IMR-90 (cell line): ENCODE data around the gene MRTFA. TPM values are rescaled to one million over a fixed set of nuclear protein-coding genes. Genes with fewer than 3 reads are reported as not detected.

ENCODE experiments used
- ATAC-seq: fragments of 200-7000 bp; cut with Tn5 transposase; 2 replicates; pipeline ENCODE4 v1.9.1; 2020; ENCODE audit warnings: low read depth, mild to moderate bottlenecking, moderate library complexity
- BruUV-seq: library from RNA; stranded (reverse); fragments of 400-500 nt; replicated peaks from 2 replicates; lab custom pipeline; 2021; lab: Mats Ljungman, UMichigan
- CTCF ChIA-PET: fragments of 300-600 bp; formaldehyde crosslinking; extraction: SDS; loops from one replicate; lab custom pipeline; 2021; ENCODE audit warnings: antibody characterized with exemption; lab: Yijun Ruan, JAX
- POLR2A ChIA-PET: fragments of 300-600 bp; sonication (Branson Sonifier 250); formaldehyde crosslinking; loops from one replicate; lab custom pipeline; 2022; ENCODE audit warnings: antibody characterized with exemption; ENCODE audit not compliant: unreplicated experiment; lab: Charles Lee
- DNase-seq: peaks from one replicate; pipeline ENCODE4 v3.0.0; 2013
- H2AFZ ChIP-seq: replicated peaks from 2 replicates; pipeline ENCODE3; 2013; ENCODE audit warnings: low read length, mild to moderate bottlenecking; ENCODE audit not compliant: poor library complexity
- H2AK5ac ChIP-seq: 2 replicates; pipeline ENCODE4 v1.6.1; 2013; ENCODE audit warnings: low read depth, low read length, inconsistent platforms
- H2AK9ac ChIP-seq: replicated peaks from 2 replicates; pipeline ENCODE3; 2013; ENCODE audit warnings: mild to moderate bottlenecking, low read depth, low read length, moderate library complexity; ENCODE audit not compliant: poor library complexity
- H2BK120ac ChIP-seq: 2 replicates; pipeline ENCODE4 v1.6.1; 2013; ENCODE audit warnings: low read depth, low read length, inconsistent platforms
- H2BK15ac ChIP-seq: 3 replicates; pipeline ENCODE4 v1.6.1; 2013; ENCODE audit warnings: low read depth, low read length, inconsistent platforms
- H2BK20ac ChIP-seq: 2 replicates; pipeline ENCODE4 v1.6.1; 2013; ENCODE audit warnings: low read depth, mild to moderate bottlenecking, inconsistent platforms, low read length, moderate library complexity
- H2BK5ac ChIP-seq: 2 replicates; pipeline ENCODE4 v1.6.1; 2013; ENCODE audit warnings: mild to moderate bottlenecking, low read depth, low read length, inconsistent platforms; ENCODE audit not compliant: poor library complexity, severe bottlenecking
- H3K14ac ChIP-seq: replicated peaks from 2 replicates; pipeline ENCODE4 v1.6.1; 2013; ENCODE audit warnings: low read depth, low read length, inconsistent platforms
- H3K18ac ChIP-seq: 2 replicates; pipeline ENCODE4 v1.6.1; 2013; ENCODE audit warnings: low read depth, low read length, control low read depth
- H3K23ac ChIP-seq: 2 replicates; pipeline ENCODE4 v1.6.1; 2013; ENCODE audit warnings: low read depth, low read length, inconsistent platforms
- H3K27ac ChIP-seq: 2 replicates; pipeline ENCODE4 v1.5.1; 2013; ENCODE audit warnings: mild to moderate bottlenecking, control low read depth, low read length; ENCODE audit not compliant: insufficient read depth
- H3K27me3 ChIP-seq: 2 replicates; pipeline ENCODE4 v1.6.1; 2013; ENCODE audit warnings: low read length; ENCODE audit not compliant: control insufficient read depth, insufficient read depth
- H3K36me3 ChIP-seq: 2 replicates; pipeline ENCODE4 v1.6.1; 2013; ENCODE audit warnings: low read length, mixed read lengths; ENCODE audit not compliant: control insufficient read depth, insufficient read depth
- H3K4ac ChIP-seq: 2 replicates; pipeline ENCODE4 v1.6.1; 2013; ENCODE audit warnings: low read depth, low read length, inconsistent platforms
- H3K4me1 ChIP-seq: 2 replicates; pipeline ENCODE4 v1.6.1; 2013; ENCODE audit warnings: low read length, mixed read lengths; ENCODE audit not compliant: control insufficient read depth, insufficient read depth
- H3K4me2 ChIP-seq: 2 replicates; pipeline ENCODE4 v1.6.1; 2013; ENCODE audit warnings: low read depth, mild to moderate bottlenecking, control low read depth, low read length, moderate library complexity
- H3K4me3 ChIP-seq: 2 replicates; pipeline ENCODE4 v1.5.1; 2013; ENCODE audit warnings: low read depth, mild to moderate bottlenecking, control low read depth, low read length, moderate library complexity; ENCODE audit not compliant: insufficient read depth
- H3K56ac ChIP-seq: 2 replicates; pipeline ENCODE4 v1.6.1; 2013; ENCODE audit warnings: low read length, inconsistent platforms; ENCODE audit not compliant: insufficient read depth; ENCODE audit errors: extremely low read depth
- H3K79me1 ChIP-seq, 2 experiments: 2 replicates each; pipeline ENCODE4 v1.6.1; 2013; ENCODE audit warnings: low read length in 2 of 2, inconsistent platforms in 1 of 2, low read depth in 1 of 2
- H3K9ac ChIP-seq: 2 replicates; pipeline ENCODE4 v1.6.1; 2013; ENCODE audit warnings: low read depth, low read length, control low read depth
- H3K9me1 ChIP-seq: 2 replicates; pipeline ENCODE4 v1.6.1; 2013; ENCODE audit warnings: low read length, inconsistent platforms; ENCODE audit not compliant: insufficient read depth
- H3K9me3 ChIP-seq: 2 replicates; pipeline ENCODE4 v1.6.1; 2013; ENCODE audit warnings: low read length; ENCODE audit not compliant: control insufficient read depth, insufficient read depth
- H4K20me1 ChIP-seq: 2 replicates; pipeline ENCODE4 v1.6.1; 2013; ENCODE audit warnings: low read length, inconsistent platforms; ENCODE audit not compliant: insufficient read depth
- H4K5ac ChIP-seq: 2 replicates; pipeline ENCODE4 v1.6.1; 2013; ENCODE audit warnings: mild to moderate bottlenecking, low read depth, low read length, control low read depth
- H4K8ac ChIP-seq, 2 experiments: 2 replicates each; pipeline ENCODE4 v1.6.1; 2013; ENCODE audit warnings: low read depth in 2 of 2, low read length in 2 of 2, control low read depth in 1 of 2, inconsistent platforms in 1 of 2
- H4K91ac ChIP-seq: 2 replicates; pipeline ENCODE4 v1.6.1; 2013; ENCODE audit warnings: low read depth, low read length, inconsistent platforms; ENCODE audit not compliant: insufficient read depth
- MAZ ChIP-seq: IDR thresholded peaks from 2 replicates; pipeline ENCODE4 v1.6.1; 2012; ENCODE audit warnings: low read depth, mild to moderate bottlenecking, low read length, improper control_type of control experiment, moderate library complexity, borderline replicate concordance
- NFE2L2 ChIP-seq: fragments of 150-350 bp; IDR thresholded peaks from 2 replicates; pipeline ENCODE4 v1.6.1; 2016; ENCODE audit warnings: low read depth, mild to moderate bottlenecking, low read length
- POLR2A ChIP-seq: IDR thresholded peaks from 2 replicates; pipeline ENCODE4 v1.6.1; 2012; ENCODE audit warnings: mild to moderate bottlenecking, low read depth, low read length
- WGBS, 2 experiments: methylation state at CpG; one replicate each; pipeline versions ENCODE4 v1.1.5 to v1.1.7; 2013; ENCODE audit warnings: missing lambda C conversion rate in 2 of 2; ENCODE audit not compliant: insufficient read length in 1 of 2; ENCODE audit errors: extremely low coverage in 2 of 2; 5-methylcytosine and 5-hydroxymethylcytosine counted together
- dilution Hi-C: fragments of 300-500 bp; cut with HindIII; formaldehyde crosslinking; loops from one replicate; pipeline ENCODE4 v1.14.3; 2018; ENCODE audit warnings: low sequenced_read_pairs; ENCODE audit not compliant: unreplicated experiment
- in situ Hi-C: fragments of 300-500 bp; cut with MboI; formaldehyde crosslinking; loops from 3 replicates; pipeline ENCODE4 v1.14.3; 2019; ENCODE audit warnings: low sequenced_read_pairs, inconsistent platforms, mixed read lengths
- intact Hi-C: fragments of 100-400 bp; cut with micrococcal nuclease; formaldehyde crosslinking; loops from 2 replicates; pipeline ENCODE4 v1.10.0; 2022
- polyA plus RNA-seq, 3 experiments: library from polyadenylated mRNA; depleted of rRNA; stranded (reverse); fragments of >200 nt; gene quantifications; 2 replicates each; pipeline ENCODE4 v1.2.3, GENCODE V29; 2012; ENCODE audit warnings: low replicate concordance in 1 of 3
- total RNA-seq: library from RNA; depleted of rRNA; stranded (reverse); fragments of >200 nt; gene quantifications from 2 replicates; pipeline ENCODE4 v1.2.3, GENCODE V29; 2012
- TF ChIP-seq, protein P1 (sequence below): conservative IDR thresholded peaks from 2 replicates; pipeline ENCODE4 v1.5.1; 2012; ENCODE audit warnings: mild to moderate bottlenecking, low read depth, low read length, improper control_type of control experiment

Gene MRTFA
- total and polyA plus RNA-seq, 2 of the 4 experiments (the other 2 are of a cell fraction), result 12.5 to 17.2 TPM

- H4K20me1 ChIP-seq, result peaks cover 27% of the 10 kb centered on the region; the same call in 1 of the 2 replicates
- H3K36me3 ChIP-seq, result no peaks in the 10 kb centered on the region
- H2AK5ac ChIP-seq, result peak overlapping the region; percentile 87; the same call in 1 of the 2 replicates
- H3K18ac ChIP-seq, result no peak overlapping the region
- no peak overlapping the region for H2AFZ ChIP-seq
- 0 out of 3 replicates have a peak overlapping the region, but pooled peaks have one; percentile 5 for H2BK15ac ChIP-seq
- H3K56ac ChIP-seq, result peak overlapping the region; percentile 47; the same call in 1 of the 2 replicates
- H2BK20ac ChIP-seq, result peak overlapping the region; percentile 27; the same call in 1 of the 2 replicates
- peak overlapping the region; percentile 42; the same call in 1 of the 2 replicates for H2BK120ac ChIP-seq
- H3K14ac ChIP-seq, result peak overlapping the region; percentile 92
- no peak for TF ChIP-seq POLR2A
- TF ChIP-seq MAZ, result no peak
- no peak for TF ChIP-seq NFE2L2
- TF ChIP-seq, protein P1, sequence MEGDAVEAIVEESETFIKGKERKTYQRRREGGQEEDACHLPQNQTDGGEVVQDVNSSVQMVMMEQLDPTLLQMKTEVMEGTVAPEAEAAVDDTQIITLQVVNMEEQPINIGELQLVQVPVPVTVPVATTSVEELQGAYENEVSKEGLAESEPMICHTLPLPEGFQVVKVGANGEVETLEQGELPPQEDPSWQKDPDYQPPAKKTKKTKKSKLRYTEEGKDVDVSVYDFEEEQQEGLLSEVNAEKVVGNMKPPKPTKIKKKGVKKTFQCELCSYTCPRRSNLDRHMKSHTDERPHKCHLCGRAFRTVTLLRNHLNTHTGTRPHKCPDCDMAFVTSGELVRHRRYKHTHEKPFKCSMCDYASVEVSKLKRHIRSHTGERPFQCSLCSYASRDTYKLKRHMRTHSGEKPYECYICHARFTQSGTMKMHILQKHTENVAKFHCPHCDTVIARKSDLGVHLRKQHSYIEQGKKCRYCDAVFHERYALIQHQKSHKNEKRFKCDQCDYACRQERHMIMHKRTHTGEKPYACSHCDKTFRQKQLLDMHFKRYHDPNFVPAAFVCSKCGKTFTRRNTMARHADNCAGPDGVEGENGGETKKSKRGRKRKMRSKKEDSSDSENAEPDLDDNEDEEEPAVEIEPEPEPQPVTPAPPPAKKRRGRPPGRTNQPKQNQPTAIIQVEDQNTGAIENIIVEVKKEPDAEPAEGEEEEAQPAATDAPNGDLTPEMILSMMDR, result no peak
- H3K23ac ChIP-seq, result 0 out of 2 replicates have a peak overlapping the region, but pooled peaks have one; percentile 65
- H3K4me3 ChIP-seq, result no peak overlapping the region
- BruUV-seq, result no TSS peak
- intact Hi-C loops (no loop called here), dilution Hi-C loops (no loop called here), in situ Hi-C loops (no loop called here)
- H3K27ac ChIP-seq, result peak overlapping the region; percentile 25; the same call in 1 of the 2 replicates
- H3K4ac ChIP-seq, result peak overlapping the region; percentile 89
- H3K4me2 ChIP-seq, result no peak overlapping the region
- no peaks in the 10 kb centered on the region for H3K9me3 ChIP-seq
- 0 out of 2 replicates have a peak overlapping the region, but pooled peaks have one; percentile 10 for H3K9ac ChIP-seq
- peak overlapping the region; percentile 33; the same call in 1 of the 2 replicates for H4K91ac ChIP-seq
- H4K5ac ChIP-seq, result no peak overlapping the region
- ChIA-PET CTCF (interaction anchor here (0.6 kb wide), 1 partner anchor 71 kb away, joined by 3 read pairs; no protein-coding TSS in a partner anchor), POLR2A (no interaction called here)
- H3K79me1 ChIP-seq, result peaks cover 19 to 51% of the 10 kb centered on the region in 2 experiments
- peaks cover 16% of the 10 kb centered on the region for H3K4me1 ChIP-seq
- peaks cover 5% of the 10 kb centered on the region for H3K9me1 ChIP-seq
- no CpG with 5 or more reads among the region's 2 CpGs for WGBS, 2 experiments
- no peaks in the 10 kb centered on the region for H3K27me3 ChIP-seq
- peak overlapping the region; percentile 95 for H2BK5ac ChIP-seq
- H2AK9ac ChIP-seq, result peak overlapping the region; percentile 45
- ATAC-seq, result no peak
- H4K8ac ChIP-seq, result peak overlapping the region in 1 of 2 experiments; percentile 41; a peak in 1 of 4 replicates
- DNase-seq, result no peak
Measured at GRCh38 chr22:40535642-40536041, 100.9 kb downstream of the MRTFA start.
